ENCODE data around the gene TRIM5. TPM values are rescaled to one million over a fixed set of nuclear protein-coding genes. Genes with fewer than 3 reads are reported as not detected.
"Not testable (repeated sequence)": the region's sequence is repeated elsewhere in the genome, so short reads cannot be mapped to it uniquely, and the experiment has no call there.

Gene TRIM5
- total RNA-seq, 4 donors from 2014 or later = 4.4 to 50.4 (median 37.4) TPM

DNA sequence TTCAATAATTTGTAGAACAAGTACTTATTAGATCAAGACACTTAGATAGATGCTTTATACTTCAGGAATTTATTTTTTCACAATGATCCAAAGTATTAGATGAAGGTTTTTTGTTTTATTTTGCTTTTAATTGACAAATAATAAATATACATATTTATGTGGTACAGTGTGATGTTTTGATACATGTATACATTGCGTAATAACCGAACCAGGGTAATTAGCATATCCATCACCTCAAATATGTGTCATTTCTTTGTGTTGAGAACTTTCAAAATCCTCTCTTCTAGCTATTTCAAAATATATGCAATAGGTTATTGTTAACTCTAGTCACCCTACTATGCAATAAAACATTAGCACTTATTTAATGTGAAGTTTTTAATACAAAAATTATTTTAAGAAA is 21.4 kb downstream of the TRIM5 start:
- Histone ChIP-seq H3K27me3 (no peaks in the 10 kb centered on the region), H3K4me1 (no peaks in the 10 kb centered on the region), H3K36me3 (no peaks in the 10 kb centered on the region), H3K9me3 (no peaks in the 10 kb centered on the region), H3K27ac (no peak overlapping the region), H3K4me3 (no peak overlapping the region)
- DNase-seq = no peak
- TF ChIP-seq, protein P1, sequence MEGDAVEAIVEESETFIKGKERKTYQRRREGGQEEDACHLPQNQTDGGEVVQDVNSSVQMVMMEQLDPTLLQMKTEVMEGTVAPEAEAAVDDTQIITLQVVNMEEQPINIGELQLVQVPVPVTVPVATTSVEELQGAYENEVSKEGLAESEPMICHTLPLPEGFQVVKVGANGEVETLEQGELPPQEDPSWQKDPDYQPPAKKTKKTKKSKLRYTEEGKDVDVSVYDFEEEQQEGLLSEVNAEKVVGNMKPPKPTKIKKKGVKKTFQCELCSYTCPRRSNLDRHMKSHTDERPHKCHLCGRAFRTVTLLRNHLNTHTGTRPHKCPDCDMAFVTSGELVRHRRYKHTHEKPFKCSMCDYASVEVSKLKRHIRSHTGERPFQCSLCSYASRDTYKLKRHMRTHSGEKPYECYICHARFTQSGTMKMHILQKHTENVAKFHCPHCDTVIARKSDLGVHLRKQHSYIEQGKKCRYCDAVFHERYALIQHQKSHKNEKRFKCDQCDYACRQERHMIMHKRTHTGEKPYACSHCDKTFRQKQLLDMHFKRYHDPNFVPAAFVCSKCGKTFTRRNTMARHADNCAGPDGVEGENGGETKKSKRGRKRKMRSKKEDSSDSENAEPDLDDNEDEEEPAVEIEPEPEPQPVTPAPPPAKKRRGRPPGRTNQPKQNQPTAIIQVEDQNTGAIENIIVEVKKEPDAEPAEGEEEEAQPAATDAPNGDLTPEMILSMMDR (IDR thresholded peaks at IDR 0.05) = no peak
- no peak for TF ChIP-seq POLR2A (IDR thresholded peaks at IDR 0.05)
- intact Hi-C loops (cut with DNase I; ENCODE audit: low total_unique reads) = no loop called here

DNA sequence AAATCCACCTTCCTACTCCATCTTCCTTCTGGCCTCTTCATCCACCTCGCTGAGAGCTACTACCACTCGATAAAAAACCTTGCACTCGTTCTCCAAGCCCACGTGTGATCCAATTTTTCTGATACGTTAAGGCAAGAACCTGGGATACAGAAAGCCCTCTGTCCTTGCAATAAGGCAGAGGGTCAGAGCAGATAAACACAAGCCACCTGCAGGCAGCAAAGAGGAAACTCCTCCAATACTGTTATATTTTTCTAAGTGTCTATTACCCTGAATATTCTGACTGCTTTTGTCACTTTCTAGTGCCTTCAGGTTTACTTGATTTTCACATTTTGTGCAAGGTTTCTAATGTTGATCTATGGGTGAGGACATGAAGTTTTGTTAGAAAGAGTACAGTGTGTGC is 26.6 kb downstream of the TRIM5 start:
- H3K36me3 ChIP-seq = no peaks in the 10 kb centered on the region
- intact Hi-C loops (cut with DNase I; ENCODE audit: low total_unique reads) = no loop called here
- no peaks in the 10 kb centered on the region for H3K27me3 ChIP-seq
- no peak for DNase-seq
- no peaks in the 10 kb centered on the region for H3K4me1 ChIP-seq
- no peak for TF ChIP-seq POLR2A (IDR thresholded peaks at IDR 0.05)
- TF ChIP-seq, protein P1 (IDR thresholded peaks at IDR 0.05) = no peak
- no peaks in the 10 kb centered on the region for H3K9me3 ChIP-seq
- no peak overlapping the region for H3K4me3 ChIP-seq
- no peak overlapping the region for H3K27ac ChIP-seq

DNA sequence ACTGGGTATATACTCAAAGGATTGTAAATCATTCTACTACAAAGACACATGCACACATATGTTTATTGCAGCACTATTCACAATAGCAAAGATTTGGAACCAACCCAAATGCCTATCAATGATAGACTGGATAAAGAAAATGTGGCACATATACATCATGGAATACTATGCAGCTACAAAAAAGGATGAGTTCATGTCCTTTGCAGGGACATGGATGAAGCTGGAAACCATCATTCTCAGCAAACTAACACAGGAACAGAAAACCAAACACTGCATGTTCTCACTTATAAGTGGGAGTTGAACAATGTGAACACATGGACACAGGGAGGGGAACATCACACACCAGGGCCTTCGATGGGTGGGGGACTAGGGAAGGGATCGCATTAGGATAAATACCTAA is 27.9 kb downstream of the TRIM5 start:
- H3K36me3 ChIP-seq; H3K27ac ChIP-seq; intact Hi-C loops (cut with DNase I; ENCODE audit: low total_unique reads); H3K4me3 ChIP-seq; H3K9me3 ChIP-seq; H3K27me3 ChIP-seq; DNase-seq; H3K4me1 ChIP-seq: not testable (repeated sequence)

DNA sequence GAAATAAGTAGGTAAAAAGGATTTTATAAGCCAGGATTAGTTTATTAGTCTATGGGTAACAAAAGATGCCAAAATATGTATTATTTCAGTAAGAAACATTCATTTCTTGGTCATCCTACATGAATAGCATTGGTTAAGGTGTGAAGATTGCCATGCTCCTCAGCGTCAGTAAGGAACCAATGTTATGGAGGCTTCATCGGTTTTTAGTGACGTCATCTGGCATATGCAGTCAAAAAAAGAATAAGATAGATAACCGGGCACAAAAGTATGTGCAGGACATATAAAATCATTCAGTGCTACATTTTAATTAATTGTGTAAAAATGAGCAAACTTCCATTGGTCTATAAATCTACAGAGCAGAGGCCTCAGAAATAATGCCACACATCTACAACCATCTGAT is 29.4 kb downstream of the TRIM5 start:
- TF ChIP-seq, protein P1 (IDR thresholded peaks at IDR 0.05) = no peak
- TF ChIP-seq POLR2A (IDR thresholded peaks at IDR 0.05) = no peak
- no peaks in the 10 kb centered on the region for H3K36me3 ChIP-seq
- intact Hi-C loops (cut with DNase I; ENCODE audit: low total_unique reads) = no loop called here
- no peak overlapping the region for H3K27ac ChIP-seq
- H3K4me1 ChIP-seq = no peaks in the 10 kb centered on the region
- no peaks in the 10 kb centered on the region for H3K27me3 ChIP-seq
- no peak overlapping the region for H3K4me3 ChIP-seq
- no peak for DNase-seq
- H3K9me3 ChIP-seq = no peaks in the 10 kb centered on the region

DNA sequence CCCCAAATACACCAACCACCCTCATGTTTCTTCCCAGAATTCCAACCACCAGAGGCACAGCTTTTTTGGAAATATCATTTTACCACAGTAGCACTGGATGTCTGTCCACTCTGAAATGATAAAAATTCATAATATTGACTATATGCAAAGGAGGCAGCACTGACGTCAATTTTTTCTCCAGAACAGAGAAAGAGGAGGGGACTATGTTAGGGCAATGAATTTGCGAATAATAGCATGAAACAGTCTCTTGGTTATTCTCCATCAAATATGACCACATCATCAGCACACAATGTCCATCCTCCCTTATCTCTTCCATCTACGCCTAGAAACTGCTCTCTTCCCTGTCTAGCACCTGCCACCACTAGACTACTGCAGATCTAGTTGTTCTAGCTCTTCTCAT is 38.7 kb downstream of the TRIM5 start:
- TF ChIP-seq POLR2A (IDR thresholded peaks at IDR 0.05) = no peak
- TF ChIP-seq, protein P1 (IDR thresholded peaks at IDR 0.05) = no peak
- no peaks in the 10 kb centered on the region for H3K4me1 ChIP-seq

DNA sequence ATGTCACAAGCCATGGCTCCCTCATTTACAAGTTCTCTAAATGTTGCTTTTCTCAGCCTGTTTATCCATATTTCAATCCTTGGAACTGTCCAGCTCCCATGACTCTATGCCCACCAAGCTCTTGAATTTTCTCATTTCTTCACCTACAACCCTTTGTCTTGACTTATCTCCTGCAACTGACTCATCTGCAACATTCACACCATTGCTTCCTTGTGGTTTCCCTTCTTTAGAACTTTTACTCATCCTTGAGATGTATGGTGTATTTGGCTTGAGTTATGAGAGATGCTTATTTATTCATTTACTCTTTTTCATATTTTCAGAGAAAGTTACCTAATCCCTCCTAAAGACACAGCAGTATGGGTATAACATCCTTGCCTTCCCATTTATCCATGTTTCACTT is 41.3 kb downstream of the TRIM5 start:
- Histone ChIP-seq H3K27me3 (no peaks in the 10 kb centered on the region), H3K27ac (no peak overlapping the region), H3K4me3 (no peak overlapping the region), H3K4me1 (no peaks in the 10 kb centered on the region), H3K9me3 (no peaks in the 10 kb centered on the region), H3K36me3 (no peaks in the 10 kb centered on the region)
- intact Hi-C loops (cut with DNase I; ENCODE audit: low total_unique reads) = no loop called here
- DNase-seq = no peak
- TF ChIP-seq, protein P1 (IDR thresholded peaks at IDR 0.05) = no peak
- no peak for TF ChIP-seq POLR2A (IDR thresholded peaks at IDR 0.05)

More for the DNA sequence above, 38.7 kb downstream of the TRIM5 start:
- Histone ChIP-seq H3K27me3 (no peaks in the 10 kb centered on the region), H3K4me3 (no peak overlapping the region), H3K9me3 (no peaks in the 10 kb centered on the region), H3K36me3 (no peaks in the 10 kb centered on the region), H3K27ac (no peak overlapping the region)
- intact Hi-C loops (cut with DNase I; ENCODE audit: low total_unique reads) = no loop called here
- DNase-seq = no peak
